Activated naive CD8-positive, alpha-beta T cell treated with anti-CD3 and anti-CD28 coated beads, Interleukin-2, amount 50 U/mL, for 24 hours (primary cell): Measurements from ENCODE around the gene TLE5.
A peak's percentile ranks its signal among the peaks of the same experiment; 100 is the strongest.
"Not testable (repeated sequence)": the region's sequence is repeated elsewhere in the genome, so short reads cannot be mapped to it uniquely, and the experiment has no call there.

Source experiments
- ATAC-seq: fragments of 150-1000 bp; cut with Tn5 transposase; one replicate; pipeline ENCODE4 v1.10.0; 2021
- DNase-seq: peaks from one replicate; pipeline ENCODE4 v3.0.0; 2021
- H3K27ac Mint-ChIP-seq: one replicate; pipeline ENCODE4 v1.8.0; 2021; ENCODE audit warnings: mild to moderate bottlenecking, mixed read lengths
- H3K27me3 Mint-ChIP-seq: one replicate; pipeline ENCODE4 v1.8.0; 2021; ENCODE audit warnings: mixed read lengths
- H3K36me3 Mint-ChIP-seq: one replicate; pipeline ENCODE4 v1.8.0; 2021; ENCODE audit warnings: low read depth, mixed read lengths
- H3K4me1 Mint-ChIP-seq: one replicate; pipeline ENCODE4 v1.8.0; 2021; ENCODE audit warnings: mixed read lengths
- H3K4me3 Mint-ChIP-seq: one replicate; pipeline ENCODE4 v1.8.0; 2021; ENCODE audit warnings: mild to moderate bottlenecking, moderate library complexity, mixed read lengths
- H3K9me3 Mint-ChIP-seq: one replicate; pipeline ENCODE4 v1.8.0; 2021; ENCODE audit warnings: mixed read lengths

Gene TLE5

GRCh38 chr19:3099347-3100145 is 37.3 kb upstream of the TLE5 start:
- peaks cover 26% of the 10 kb centered on the region for H3K4me1 Mint-ChIP-seq
- no peak overlapping the region for H3K27ac Mint-ChIP-seq
- H3K36me3 Mint-ChIP-seq = no peaks in the 10 kb centered on the region
- no peak overlapping the region for H3K4me3 Mint-ChIP-seq
- H3K27me3 Mint-ChIP-seq = peaks cover 8% of the 10 kb centered on the region
- DNase-seq (no peak), ATAC-seq (no peak)
- H3K9me3 Mint-ChIP-seq = no peaks in the 10 kb centered on the region

GRCh38 chr19:3098515-3099346 is 36.4 kb upstream of the TLE5 start:
- peak overlapping the region; percentile 53 for H3K4me3 Mint-ChIP-seq
- no peak for DNase-seq

GRCh38 chr19:3098141-3098514 is 35.8 kb upstream of the TLE5 start:
- Mint-ChIP-seq H3K36me3 (no peaks in the 10 kb centered on the region), H3K27me3 (peaks cover 8% of the 10 kb centered on the region), H3K27ac (no peak overlapping the region), H3K9me3 (no peaks in the 10 kb centered on the region), H3K4me1 (peaks cover 20% of the 10 kb centered on the region), H3K4me3 (no peak overlapping the region)
- DNase-seq (no peak), ATAC-seq (no peak)

More at GRCh38 chr19:3098515-3099346, 36.4 kb upstream of the TLE5 start:
- Mint-ChIP-seq H3K27ac (no peak overlapping the region), H3K4me1 (peaks cover 21% of the 10 kb centered on the region), H3K9me3 (no peaks in the 10 kb centered on the region), H3K36me3 (no peaks in the 10 kb centered on the region), H3K27me3 (peaks cover 8% of the 10 kb centered on the region)
- ATAC-seq = no peak

- no peak for DNase-seq
- Mint-ChIP-seq H3K27me3 (peaks cover 10% of the 10 kb centered on the region), H3K9me3 (no peaks in the 10 kb centered on the region), H3K36me3 (no peaks in the 10 kb centered on the region), H3K4me3 (no peak overlapping the region), H3K27ac (no peak overlapping the region), H3K4me1 (peaks cover 20% of the 10 kb centered on the region)
- no peak for ATAC-seq
These were observed 35.2 kb upstream of the TLE5 start for GRCh38 chr19:3097442-3097871.

- Mint-ChIP-seq H3K36me3 (no peaks in the 10 kb centered on the region), H3K27me3 (peaks cover 12% of the 10 kb centered on the region), H3K4me1 (peaks cover 20% of the 10 kb centered on the region), H3K4me3 (no peak overlapping the region), H3K9me3 (no peaks in the 10 kb centered on the region), H3K27ac (no peak overlapping the region)
- DNase-seq (no peak), ATAC-seq (no peak)
These were observed 34.6 kb upstream of the TLE5 start for GRCh38 chr19:3096902-3097326.

- Mint-ChIP-seq H3K27ac (no peak overlapping the region), H3K4me1 (peaks cover 20% of the 10 kb centered on the region)
These were observed 34.1 kb upstream of the TLE5 start for GRCh38 chr19:3096267-3096901.

GRCh38 chr19:3095441-3096191 is 33.3 kb upstream of the TLE5 start:
- peak; percentile 58 for DNase-seq
- Mint-ChIP-seq H3K4me3 (peak overlapping the region; percentile 72), H3K27ac (no peak overlapping the region), H3K4me1 (peaks cover 20% of the 10 kb centered on the region), H3K9me3 (no peaks in the 10 kb centered on the region), H3K36me3 (no peaks in the 10 kb centered on the region), H3K27me3 (peaks cover 12% of the 10 kb centered on the region)
- ATAC-seq = no peak

More at GRCh38 chr19:3096267-3096901, 34.1 kb upstream of the TLE5 start:
- Mint-ChIP-seq H3K9me3 (no peaks in the 10 kb centered on the region), H3K4me3 (peak overlapping the region; percentile 72), H3K36me3 (no peaks in the 10 kb centered on the region), H3K27me3 (peaks cover 12% of the 10 kb centered on the region)
- DNase-seq = no peak
- ATAC-seq = no peak

GRCh38 chr19:3094601-3095440 is 32.5 kb upstream of the TLE5 start:
- no peak overlapping the region for H3K27ac Mint-ChIP-seq
- ATAC-seq = peak; percentile 44
- H3K36me3 Mint-ChIP-seq = no peaks in the 10 kb centered on the region
- H3K4me1 Mint-ChIP-seq = peaks cover 20% of the 10 kb centered on the region
- no peaks in the 10 kb centered on the region for H3K9me3 Mint-ChIP-seq
- DNase-seq = peak; percentile 37
- H3K4me3 Mint-ChIP-seq = peak overlapping the region; percentile 72
- H3K27me3 Mint-ChIP-seq = peaks cover 12% of the 10 kb centered on the region

- H3K4me1 Mint-ChIP-seq, ATAC-seq, H3K4me3 Mint-ChIP-seq, H3K27ac Mint-ChIP-seq, H3K36me3 Mint-ChIP-seq, DNase-seq, H3K9me3 Mint-ChIP-seq, H3K27me3 Mint-ChIP-seq: not testable (repeated sequence)
These were observed 27.1 kb upstream of the TLE5 start for GRCh38 chr19:3089299-3089855.

- no peak for DNase-seq
- peaks cover 3% of the 10 kb centered on the region for H3K27me3 Mint-ChIP-seq
- no peaks in the 10 kb centered on the region for H3K36me3 Mint-ChIP-seq
- no peak overlapping the region for H3K27ac Mint-ChIP-seq
- no peak overlapping the region for H3K4me3 Mint-ChIP-seq
- no peaks in the 10 kb centered on the region for H3K9me3 Mint-ChIP-seq
- no peaks in the 10 kb centered on the region for H3K4me1 Mint-ChIP-seq
- no peak for ATAC-seq
These were observed 25.5 kb upstream of the TLE5 start for GRCh38 chr19:3087769-3088168.

GRCh38 chr19:3084943-3085342 is 22.6 kb upstream of the TLE5 start:
- no peak for ATAC-seq
- H3K4me3 Mint-ChIP-seq = no peak overlapping the region

GRCh38 chr19:3083964-3084363 is 21.7 kb upstream of the TLE5 start:
- Mint-ChIP-seq H3K9me3 (no peaks in the 10 kb centered on the region), H3K27me3 (no peaks in the 10 kb centered on the region), H3K36me3 (no peaks in the 10 kb centered on the region)

More at GRCh38 chr19:3084943-3085342, 22.6 kb upstream of the TLE5 start:
- no peaks in the 10 kb centered on the region for H3K27me3 Mint-ChIP-seq
- no peaks in the 10 kb centered on the region for H3K36me3 Mint-ChIP-seq
- no peaks in the 10 kb centered on the region for H3K4me1 Mint-ChIP-seq
- no peak for DNase-seq
- H3K27ac Mint-ChIP-seq = no peak overlapping the region
- H3K9me3 Mint-ChIP-seq = no peaks in the 10 kb centered on the region

GRCh38 chr19:3082331-3082730 is 20.0 kb upstream of the TLE5 start:
- H3K36me3 Mint-ChIP-seq = no peaks in the 10 kb centered on the region
- ATAC-seq (no peak), DNase-seq (no peak)
- H3K9me3 Mint-ChIP-seq = no peaks in the 10 kb centered on the region
- no peak overlapping the region for H3K4me3 Mint-ChIP-seq
- H3K27ac Mint-ChIP-seq = no peak overlapping the region
- H3K27me3 Mint-ChIP-seq = no peaks in the 10 kb centered on the region
- H3K4me1 Mint-ChIP-seq = no peaks in the 10 kb centered on the region

More at GRCh38 chr19:3083964-3084363, 21.7 kb upstream of the TLE5 start:
- Mint-ChIP-seq H3K27ac (no peak overlapping the region), H3K4me1 (no peaks in the 10 kb centered on the region), H3K4me3 (no peak overlapping the region)
- no peak for DNase-seq
- no peak for ATAC-seq
